Right renal cortex interstitium (tissue), 3 donors: ENCODE results near the gene EPHA3. TPM values are rescaled to one million over a fixed set of nuclear protein-coding genes. Genes with fewer than 3 reads are reported as not detected.

Experiments
- DNase-seq, 3 donors: peaks; one replicate each; pipeline ENCODE4 v3.0.0-alpha.2; 2013; ENCODE audit warnings: low read depth in 3 of 3, low spot score in 2 of 3
- polyA plus RNA-seq, 3 donors: library from polyadenylated mRNA; unstranded; fragments of 120-200 nt; gene quantifications; one replicate each; pipeline ENCODE4 v1.2.1, GENCODE V29; 2013; ENCODE audit not compliant: insufficient read length in 3 of 3

The EPHA3 gene
- 1 to 10 TPM; 5.2 to 6.4 (median 5.3) TPM for polyA plus RNA-seq

DNA sequence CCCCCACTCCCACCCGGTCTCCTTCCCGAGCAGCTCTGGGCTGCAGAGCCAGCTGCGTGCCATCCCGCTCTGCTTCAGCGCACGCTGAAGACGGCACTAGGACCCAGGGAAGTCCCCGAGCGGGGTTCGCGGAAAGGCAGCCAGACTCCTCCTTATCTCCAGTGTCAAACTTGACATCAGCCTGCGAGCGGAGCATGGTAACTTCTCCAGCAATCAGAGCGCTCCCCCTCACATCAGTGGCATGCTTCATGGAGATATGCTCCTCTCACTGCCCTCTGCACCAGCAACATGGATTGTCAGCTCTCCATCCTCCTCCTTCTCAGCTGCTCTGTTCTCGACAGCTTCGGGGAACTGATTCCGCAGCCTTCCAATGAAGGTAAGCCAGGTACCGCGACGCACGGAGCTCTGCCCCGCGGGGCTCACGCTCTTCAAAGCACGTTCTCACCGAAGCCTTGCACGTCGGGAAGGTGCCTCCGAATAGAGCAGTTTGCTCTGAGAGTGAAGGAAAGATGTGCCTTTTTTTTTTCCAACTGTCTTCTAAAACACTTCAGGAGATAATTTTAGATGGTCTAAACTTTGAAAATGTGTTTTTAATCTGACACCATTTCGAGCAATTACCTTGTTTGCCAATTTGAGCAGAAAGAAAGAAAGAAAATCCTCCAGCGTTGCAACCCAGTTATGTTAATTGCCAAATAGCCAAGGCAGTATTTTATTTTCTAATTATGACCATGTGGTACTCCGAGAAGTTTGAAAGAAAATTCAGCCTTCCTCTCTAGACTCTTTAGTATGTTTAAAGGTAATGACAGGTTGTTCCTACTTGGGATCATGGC is at the start of gene EPHA3:
Gene EPHA3 (plus strand): TSS at position 161 of the 830 bp plus-strand sequence. CDS start 128 bp downstream, at position 289.
- peak in 1 of 3 donors; percentile 41 for DNase-seq

DNA sequence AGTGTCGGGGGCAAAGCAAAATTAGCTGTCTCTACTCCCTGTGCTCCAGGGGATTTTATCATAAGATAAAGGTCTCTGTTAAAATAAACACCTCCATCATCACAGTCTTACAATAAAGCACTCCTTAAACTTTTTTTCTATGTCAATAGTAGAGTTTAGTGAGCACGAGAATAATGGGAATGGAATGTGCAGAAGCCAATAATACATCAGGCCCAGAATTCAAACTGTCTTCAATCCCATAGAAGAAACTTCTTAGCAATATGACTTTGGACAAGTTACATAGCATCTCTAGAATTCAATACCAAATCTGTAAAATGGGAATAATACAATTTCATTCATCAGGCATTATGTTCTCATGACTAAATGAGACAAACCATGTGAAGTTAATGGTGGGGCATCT is 49.0 kb upstream of the EPHA3 start:
- no peak for DNase-seq

DNA sequence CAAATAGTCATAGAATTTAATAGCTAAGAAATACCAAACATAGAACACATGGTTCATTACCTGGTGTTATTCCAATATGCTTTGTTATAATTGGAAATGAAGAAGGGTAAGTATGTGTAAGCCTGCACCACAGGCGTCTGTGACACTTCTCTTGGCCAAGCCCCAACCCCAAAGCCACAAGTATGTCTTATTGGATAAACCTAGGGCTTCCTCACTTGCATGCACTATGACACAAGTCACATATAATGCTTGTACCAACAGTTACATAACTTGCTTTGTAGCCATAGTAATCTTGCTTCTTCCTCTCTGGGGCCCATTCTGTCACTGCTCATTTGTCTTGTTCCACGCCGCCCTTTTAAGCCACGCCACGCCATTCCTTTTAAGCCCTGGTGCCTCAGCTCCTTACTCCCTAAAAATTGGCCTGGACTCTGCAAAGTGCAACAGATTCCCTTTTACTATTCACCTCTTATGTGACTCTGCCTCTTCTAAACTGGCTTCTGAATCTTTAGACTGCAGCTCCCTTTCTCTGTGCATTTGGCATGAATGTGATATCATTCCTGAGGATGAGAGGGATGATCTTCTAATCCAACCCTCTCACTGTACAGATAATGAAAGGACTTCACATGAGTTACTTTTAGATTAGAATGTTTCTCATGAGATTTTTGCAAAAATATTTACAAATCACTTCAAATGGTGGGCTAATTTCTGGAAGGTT is 48.1 kb upstream of the EPHA3 start:
- no peak for DNase-seq

DNA sequence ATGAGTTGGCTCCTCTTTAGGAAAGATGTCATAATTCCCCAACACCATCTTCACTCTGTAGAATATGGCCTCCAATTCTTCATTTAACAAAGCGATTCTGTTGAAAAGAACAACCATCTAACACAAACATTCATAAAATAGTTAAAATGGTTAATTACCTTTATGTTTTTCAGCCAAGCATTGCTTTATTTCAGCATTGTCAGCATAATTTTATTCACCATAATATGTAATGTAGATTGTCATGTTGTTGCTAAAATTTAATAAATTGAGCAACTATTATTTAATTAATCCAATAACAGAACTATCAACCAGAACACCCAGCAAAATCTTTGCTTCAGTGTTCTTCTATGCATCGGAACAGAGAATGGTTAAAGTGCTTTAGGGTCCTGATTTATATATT is 46.2 kb upstream of the EPHA3 start:
- no peak for DNase-seq

DNA sequence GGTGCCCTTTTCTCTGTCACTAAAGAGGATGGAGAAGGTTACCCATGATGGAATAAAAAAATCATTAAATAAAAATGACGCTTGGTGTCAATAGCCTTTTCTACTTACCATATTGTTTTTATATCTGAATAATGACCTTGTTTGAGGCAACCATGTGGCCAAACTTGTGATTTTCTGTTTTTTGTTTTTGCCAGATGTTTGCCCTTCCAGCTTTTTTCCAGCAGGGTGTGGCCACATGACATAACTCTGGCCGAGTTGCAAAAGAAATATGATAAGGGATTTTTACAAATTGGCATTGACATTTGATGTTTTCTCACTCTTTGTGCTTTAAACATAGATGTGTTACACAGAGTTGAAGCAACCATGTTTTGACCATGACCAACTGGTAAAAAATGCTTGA is 39.7 kb upstream of the EPHA3 start:
- no peak for DNase-seq

- no peak for DNase-seq
Observed at GRCh38 chr3:89072642-89073041, 34.8 kb upstream of the EPHA3 start.

DNA sequence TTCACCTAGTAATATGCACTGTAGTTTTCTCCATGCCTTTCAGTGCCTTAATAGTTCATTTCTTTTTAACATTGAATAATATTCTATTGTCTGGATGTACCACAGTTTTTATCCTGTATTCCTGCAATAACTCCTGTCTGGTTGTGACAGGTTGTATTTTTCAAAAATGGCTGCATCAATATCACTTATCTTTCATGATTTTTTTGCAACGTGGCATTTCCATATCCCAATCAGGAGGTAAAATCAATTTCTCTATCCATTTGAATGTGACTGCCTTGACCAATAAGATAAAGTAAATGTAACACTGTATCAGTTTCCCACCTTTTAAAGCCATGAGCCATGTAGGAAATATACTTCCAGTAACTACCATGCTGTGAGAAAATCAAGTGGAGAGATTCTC is 27.5 kb upstream of the EPHA3 start:
- no peak for DNase-seq

DNA sequence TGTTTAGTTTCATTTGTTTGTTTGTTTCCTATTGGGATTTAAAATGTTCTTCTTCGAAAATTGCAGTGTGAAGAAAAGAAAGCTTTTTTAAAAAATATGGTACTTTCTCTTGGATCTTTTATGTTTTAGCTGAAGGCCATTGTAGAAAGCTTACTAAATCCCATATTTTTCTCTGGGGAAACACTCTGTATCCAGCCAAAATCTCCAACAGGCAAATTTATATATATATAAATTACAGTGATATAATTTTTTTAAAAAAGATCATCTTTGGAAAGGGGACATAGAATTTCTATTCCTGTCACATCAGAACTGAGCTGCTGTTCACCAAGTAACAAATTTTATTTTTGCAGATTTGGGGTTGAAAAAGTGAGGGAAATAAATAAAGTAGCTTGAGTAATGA is 19.6 kb upstream of the EPHA3 start:
- DNase-seq = no peak

- DNase-seq = no peak
Observed at GRCh38 chr3:89098173-89098572, 9.2 kb upstream of the EPHA3 start.

- peak in 1 of 3 donors; percentile 25 for DNase-seq
Observed at GRCh38 chr3:89098964-89099585, 8.3 kb upstream of the EPHA3 start.

DNA sequence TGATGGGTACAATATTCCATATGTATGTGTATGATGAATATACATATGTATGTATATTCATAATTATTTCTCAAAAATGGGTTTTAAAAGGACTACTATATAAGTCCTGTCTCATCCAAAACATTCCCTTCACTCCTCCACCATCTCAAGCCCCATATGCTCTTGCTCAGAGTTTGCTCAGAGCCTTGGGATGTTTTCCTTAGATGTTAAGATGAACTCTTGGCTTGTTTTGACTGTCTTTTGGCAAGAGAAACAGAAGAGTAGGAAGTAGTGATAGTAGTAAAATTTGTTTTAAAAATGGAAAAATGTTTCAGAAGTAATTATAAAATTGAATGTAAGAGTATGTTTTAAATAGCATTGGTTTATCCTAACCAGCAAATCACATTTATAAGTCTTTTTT is 6.2 kb upstream of the EPHA3 start:
- no peak for DNase-seq

GRCh38 chr3:89101921-89102320 is 5.5 kb upstream of the EPHA3 start:
- no peak for DNase-seq

DNA sequence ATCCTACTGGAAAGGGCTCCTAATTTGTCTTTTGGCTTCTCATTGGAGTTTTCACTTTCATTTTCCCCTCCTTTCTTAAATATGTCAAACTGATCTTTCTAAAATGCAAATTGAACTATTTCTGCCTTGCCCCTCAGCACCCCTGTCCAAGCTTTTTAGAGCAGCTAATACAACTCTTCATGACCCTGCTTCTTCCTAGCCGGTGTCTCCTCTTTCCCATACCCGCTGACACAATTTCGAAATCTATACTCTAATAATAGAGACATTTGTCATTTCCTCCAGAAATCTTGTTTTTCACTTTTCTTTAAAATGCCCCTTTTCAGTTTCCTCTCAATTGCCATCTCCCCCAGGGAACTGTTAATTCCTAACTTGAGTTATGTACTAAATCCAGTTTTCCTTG is 2.9 kb upstream of the EPHA3 start:
- DNase-seq = no peak

GRCh38 chr3:89105503-89105902 is 1.9 kb upstream of the EPHA3 start:
- DNase-seq = no peak

GRCh38 chr3:89108291-89108550 is 800 bp downstream of the EPHA3 start:
- DNase-seq = no peak

- no peak for DNase-seq
Observed at GRCh38 chr3:89113344-89113743, 5.9 kb downstream of the EPHA3 start.

GRCh38 chr3:89113893-89114840 is 6.7 kb downstream of the EPHA3 start:
- DNase-seq = peak in 1 of 3 donors; percentile 50

DNA sequence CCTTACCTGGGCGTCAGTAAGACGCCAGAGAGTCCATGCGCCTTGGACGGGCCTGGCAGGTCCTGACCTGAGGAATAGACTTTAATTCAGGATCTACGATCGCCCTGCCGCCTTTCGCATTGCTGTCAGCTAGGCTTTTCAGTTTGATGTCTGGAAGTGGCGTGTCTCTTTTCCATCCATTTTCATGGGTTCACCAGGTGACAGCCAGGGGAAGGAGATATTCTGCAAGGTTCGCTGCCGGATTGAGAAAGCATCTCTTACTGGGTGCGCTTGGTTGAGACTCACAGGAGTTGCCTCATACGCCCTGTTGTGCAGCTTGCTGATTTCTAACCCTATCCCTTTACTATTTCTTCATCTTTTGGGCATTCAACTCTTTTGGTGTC is 7.4 kb downstream of the EPHA3 start:
- DNase-seq = peak in 1 of 3 donors; percentile 14

- DNase-seq = no peak
Observed at GRCh38 chr3:89116476-89116875, 9.1 kb downstream of the EPHA3 start.

GRCh38 chr3:89138048-89138447 is 30.6 kb downstream of the EPHA3 start:
- DNase-seq = no peak

DNA sequence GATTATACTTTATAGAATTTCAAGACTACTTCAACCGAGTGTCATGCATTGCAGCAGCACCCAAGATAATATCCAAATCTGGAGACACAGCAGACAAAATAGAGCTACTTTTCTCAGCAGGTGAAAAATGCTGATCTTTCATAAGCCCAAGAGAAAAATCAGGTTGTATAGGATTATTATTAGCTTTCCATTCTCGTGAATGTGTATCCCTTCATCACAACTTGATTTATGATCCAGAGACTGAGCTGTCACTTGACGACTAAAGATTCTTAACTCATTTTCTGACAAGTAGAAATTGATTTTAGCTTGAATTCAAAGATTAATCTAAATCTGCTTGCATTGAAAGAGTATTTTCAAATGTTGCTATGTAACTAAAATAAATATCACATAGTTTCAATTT is 32.4 kb downstream of the EPHA3 start:
- no peak for DNase-seq
